Erythroblast (primary cell): ENCODE data around the gene SMYD1.

Source experiments
- GATA1 ChIP-seq: IDR thresholded peaks from 2 replicates; pipeline ENCODE4 v1.6.1; 2011; ENCODE audit warnings: low read depth, mild to moderate bottlenecking, control low read depth, low read length, moderate library complexity
- POLR2A ChIP-seq: IDR thresholded peaks from 2 replicates; pipeline ENCODE4 v1.6.1; 2011; ENCODE audit warnings: mild to moderate bottlenecking, low read length

DNA sequence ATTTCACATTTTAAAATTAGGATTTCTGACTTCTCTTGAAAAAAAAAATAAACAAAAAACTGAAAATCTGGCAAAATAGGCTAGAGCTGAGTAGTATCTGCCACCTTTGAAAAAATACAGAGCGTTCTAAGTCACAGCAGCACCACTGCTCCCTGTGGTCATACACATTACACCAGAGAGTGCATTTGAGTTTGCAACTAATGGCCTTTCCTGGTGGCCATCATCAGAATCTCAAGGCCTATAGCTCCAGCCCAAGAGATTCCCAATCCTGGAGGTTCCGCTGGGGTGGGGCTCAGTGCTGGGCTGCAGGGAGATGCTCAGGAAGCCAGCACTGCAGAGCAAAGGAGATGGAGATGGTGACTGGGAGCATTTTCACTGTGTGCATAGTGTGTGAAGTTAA is 17.5 kb downstream of the SMYD1 start:
- TF ChIP-seq POLR2A (no peak), GATA1 (no peak)
